Subcutaneous abdominal adipose tissue (tissue), 5 donors: ENCODE data around the gene KDELR3.

ENCODE experiments used
- H3K27ac ChIP-seq: one replicate; pipeline ENCODE4 v1.7.0; 2013; ENCODE audit warnings: low read depth, mild to moderate bottlenecking, inconsistent platforms, low read length, moderate library complexity
- H3K27me3 ChIP-seq, 5 donors: one replicate each; pipeline ENCODE4 v1.7.0; 2013; ENCODE audit warnings: low read length in 5 of 5, inconsistent platforms in 1 of 5; ENCODE audit not compliant: control insufficient read depth in 5 of 5, insufficient read depth in 4 of 5
- H3K36me3 ChIP-seq, 5 donors: one replicate each; pipeline ENCODE4 v1.7.0; 2013; ENCODE audit warnings: low read length in 5 of 5; ENCODE audit not compliant: control insufficient read depth in 5 of 5, insufficient read depth in 5 of 5
- H3K4me1 ChIP-seq, 5 donors: one replicate each; pipeline ENCODE4 v1.7.0; 2013; ENCODE audit warnings: low read length in 5 of 5, mild to moderate bottlenecking in 3 of 5, moderate library complexity in 1 of 5; ENCODE audit not compliant: control insufficient read depth in 5 of 5, insufficient read depth in 5 of 5
- H3K4me3 ChIP-seq, 5 donors: one replicate each; pipeline ENCODE4 v1.7.0; 2013; ENCODE audit warnings: low read length in 5 of 5, low read depth in 1 of 5
- H3K9ac ChIP-seq, 5 donors: one replicate each; pipeline ENCODE4 v1.7.0; 2013; ENCODE audit warnings: low read length in 5 of 5, mild to moderate bottlenecking in 4 of 5, moderate library complexity in 3 of 5
- H3K9me3 ChIP-seq, 5 donors: one replicate each; pipeline ENCODE4 v1.7.0; 2013; ENCODE audit warnings: low read length in 5 of 5; ENCODE audit not compliant: control insufficient read depth in 5 of 5
- donor health status: healthy.
- donor health status: healthy.
- donor health status: healthy.
- donor health status: healthy.
- donor health status: healthy.

The KDELR3 gene

GRCh38 chr22:38427465-38427864, 40.4 kb upstream of the KDELR3 start:
- Histone ChIP-seq H3K36me3 (no peaks in the 10 kb centered on the region), H3K27ac (no peak overlapping the region), H3K4me3 (no peak overlapping the region), H3K27me3 (peaks cover 0 to 5% (median 0%) of the 10 kb centered on the region in 5 donors), H3K9me3 (no peaks in the 10 kb centered on the region), H3K4me1 (no peaks in the 10 kb centered on the region), H3K9ac (no peak overlapping the region)

- Histone ChIP-seq H3K9me3 (no peaks in the 10 kb centered on the region), H3K27me3 (peaks cover 0 to 5% (median 0%) of the 10 kb centered on the region in 5 donors), H3K4me3 (no peak overlapping the region), H3K27ac (no peak overlapping the region), H3K4me1 (no peaks in the 10 kb centered on the region), H3K9ac (no peak overlapping the region), H3K36me3 (no peaks in the 10 kb centered on the region)
These were observed 40.0 kb upstream of the KDELR3 start for GRCh38 chr22:38427940-38428339.

- no peak overlapping the region for H3K27ac ChIP-seq
- no peaks in the 10 kb centered on the region for H3K36me3 ChIP-seq
- H3K9ac ChIP-seq = no peak overlapping the region
- peaks cover 0 to 8% (median 3%) of the 10 kb centered on the region in 5 donors for H3K27me3 ChIP-seq
- H3K4me3 ChIP-seq = no peak overlapping the region
- H3K4me1 ChIP-seq = no peaks in the 10 kb centered on the region
- H3K9me3 ChIP-seq = no peaks in the 10 kb centered on the region
These were observed 39.2 kb upstream of the KDELR3 start for GRCh38 chr22:38428714-38429113.

- no peaks in the 10 kb centered on the region for H3K36me3 ChIP-seq
- peaks cover 3 to 14% (median 6%) of the 10 kb centered on the region in 5 donors for H3K27me3 ChIP-seq
- H3K9me3 ChIP-seq = no peaks in the 10 kb centered on the region
- H3K9ac ChIP-seq = no peak overlapping the region
- no peak overlapping the region for H3K4me3 ChIP-seq
- no peaks in the 10 kb centered on the region for H3K4me1 ChIP-seq
- H3K27ac ChIP-seq = no peak overlapping the region
These were observed 38.3 kb upstream of the KDELR3 start for GRCh38 chr22:38429499-38430068.

GRCh38 chr22:38431266-38432010, 36.5 kb upstream of the KDELR3 start:
- Histone ChIP-seq H3K36me3 (no peaks in the 10 kb centered on the region), H3K27me3 (peaks cover 6 to 10% (median 8%) of the 10 kb centered on the region in 5 donors), H3K9ac (no peak overlapping the region), H3K4me1 (no peaks in the 10 kb centered on the region), H3K4me3 (no peak overlapping the region), H3K27ac (no peak overlapping the region), H3K9me3 (no peaks in the 10 kb centered on the region)

GRCh38 chr22:38432264-38432663, 35.6 kb upstream of the KDELR3 start:
- Histone ChIP-seq H3K4me1 (no peaks in the 10 kb centered on the region), H3K27ac (no peak overlapping the region), H3K4me3 (no peak overlapping the region)

GRCh38 chr22:38433871-38434270, 34.0 kb upstream of the KDELR3 start:
- peaks cover 6 to 10% (median 9%) of the 10 kb centered on the region in 5 donors for H3K27me3 ChIP-seq
- H3K36me3 ChIP-seq = no peaks in the 10 kb centered on the region
- H3K4me3 ChIP-seq = no peak overlapping the region
- no peak overlapping the region for H3K27ac ChIP-seq
- no peaks in the 10 kb centered on the region for H3K4me1 ChIP-seq
- no peaks in the 10 kb centered on the region for H3K9me3 ChIP-seq
- no peak overlapping the region for H3K9ac ChIP-seq

More at GRCh38 chr22:38432264-38432663, 35.6 kb upstream of the KDELR3 start:
- H3K36me3 ChIP-seq = no peaks in the 10 kb centered on the region
- peaks cover 6 to 10% (median 8%) of the 10 kb centered on the region in 5 donors for H3K27me3 ChIP-seq
- no peak overlapping the region for H3K9ac ChIP-seq
- no peaks in the 10 kb centered on the region for H3K9me3 ChIP-seq

GRCh38 chr22:38435010-38435409, 32.9 kb upstream of the KDELR3 start:
- Histone ChIP-seq H3K27ac (no peak overlapping the region), H3K27me3 (peaks cover 6 to 10% (median 9%) of the 10 kb centered on the region in 5 donors), H3K4me1 (no peaks in the 10 kb centered on the region), H3K9me3 (no peaks in the 10 kb centered on the region), H3K9ac (no peak overlapping the region), H3K36me3 (no peaks in the 10 kb centered on the region), H3K4me3 (no peak overlapping the region)

GRCh38 chr22:38435965-38436364, 31.9 kb upstream of the KDELR3 start:
- Histone ChIP-seq H3K4me3 (no peak overlapping the region), H3K27ac (no peak overlapping the region), H3K4me1 (no peaks in the 10 kb centered on the region), H3K9ac (no peak overlapping the region), H3K9me3 (no peaks in the 10 kb centered on the region), H3K27me3 (peaks cover 8 to 17% (median 14%) of the 10 kb centered on the region in 5 donors), H3K36me3 (no peaks in the 10 kb centered on the region)

- no peaks in the 10 kb centered on the region for H3K4me1 ChIP-seq
These were observed 31.1 kb upstream of the KDELR3 start for GRCh38 chr22:38436629-38437395.

More at GRCh38 chr22:38436629-38437395, 31.1 kb upstream of the KDELR3 start:
- Histone ChIP-seq H3K27ac (no peak overlapping the region), H3K9me3 (no peaks in the 10 kb centered on the region), H3K27me3 (peaks cover 11 to 25% (median 16%) of the 10 kb centered on the region in 5 donors), H3K36me3 (no peaks in the 10 kb centered on the region), H3K4me3 (no peak overlapping the region), H3K9ac (no peak overlapping the region)
